ENCODE results near the gene SARDH. TPM values are rescaled to one million over a fixed set of nuclear protein-coding genes. Genes with fewer than 3 reads are reported as not detected.

SARDH gene
- total and polyA plus RNA-seq, 2 of the 13 experiments (the other 11 are each of a cell fraction or from before 2014, with no cell fraction given) = 11.6 to 34.9 TPM

GRCh38 chr9:133739408-133740280 is 1.5 kb upstream of the SARDH start (continued):
- TF ChIP-seq ZNF275 (CRISPR knock-in tag; IDR thresholded peaks at IDR 0.05; ENCODE audit: borderline replicate concordance) = no peak
- TF ChIP-seq ZNF687 (CRISPR knock-in tag; IDR thresholded peaks at IDR 0.05) = peak; percentile 97
- TF ChIP-seq ZNF850 (CRISPR knock-in tag; conservative IDR thresholded peaks at IDR 0.05) = no peak
- TF ChIP-seq RNF219 (CRISPR knock-in tag; IDR thresholded peaks at IDR 0.05) = no peak
- peak; percentile 99 for TF ChIP-seq PHF21A (CRISPR knock-in tag; IDR thresholded peaks at IDR 0.05)
- TF ChIP-seq PPARG (CRISPR knock-in tag; conservative IDR thresholded peaks at IDR 0.05) = peak; percentile 37; the same call in 1 of the 2 replicates
- no peak for TF ChIP-seq FOXK2 (IDR thresholded peaks at IDR 0.05)
- TF ChIP-seq ZBTB8A (CRISPR knock-in tag; IDR thresholded peaks at IDR 0.05; ENCODE audit: borderline replicate concordance, low read depth) = peak; percentile 42; the same call in 1 of the 2 replicates
- peak; percentile 73; the same call in 1 of the 2 replicates for TF ChIP-seq ZNF572 (CRISPR knock-in tag; IDR thresholded peaks at IDR 0.05)
- TF ChIP-seq PTBP1 (IDR thresholded peaks at IDR 0.05; ENCODE audit: low read depth, low read length, poor library complexity, severe bottlenecking) = no peak
- no peak for TF ChIP-seq CREB3 (CRISPR knock-in tag; IDR thresholded peaks at IDR 0.05)
- TF ChIP-seq ZNF33A (CRISPR knock-in tag; IDR thresholded peaks at IDR 0.05; ENCODE audit: borderline replicate concordance) = no peak
- 0 out of 2 replicates have a peak, but pooled peaks have one; percentile 51 for TF ChIP-seq ZNF224 (CRISPR knock-in tag; IDR thresholded peaks at IDR 0.05)
- peak; percentile 81 for TF ChIP-seq RXRB (CRISPR knock-in tag; IDR thresholded peaks at IDR 0.05; ENCODE audit: borderline replicate concordance)
- TF ChIP-seq PBX2 (CRISPR knock-in tag; IDR thresholded peaks at IDR 0.05) = peak; percentile 29; the same call in 1 of the 2 replicates
- no peak for TF ChIP-seq ISX (CRISPR knock-in tag; conservative IDR thresholded peaks at IDR 0.05)
- TF ChIP-seq SIX1 (CRISPR knock-in tag; IDR thresholded peaks at IDR 0.05; ENCODE audit: borderline replicate concordance) = 0 out of 2 replicates have a peak, but pooled peaks have one; percentile 23
- no peak for TF ChIP-seq ZSCAN12 (CRISPR knock-in tag; IDR thresholded peaks at IDR 0.05)
